ENCODE data around the gene DAB2.
A peak's percentile ranks its signal among the peaks of the same experiment; 100 is the strongest.

DAB2 gene

GRCh38 chr5:39424736-39425637 lies at the start of gene DAB2:
Gene DAB2 (minus strand): TSS chr5:39424980. CDS start chr5:39394320, 30,660 bp downstream.
- DNase-seq: peak; percentile 56

- no peak for DNase-seq
These were observed 48.5 kb upstream of the DAB2 start for GRCh38 chr5:39473156-39473775.

- no peak for DNase-seq
These were observed 47.2 kb upstream of the DAB2 start for GRCh38 chr5:39471836-39472508.

DNA sequence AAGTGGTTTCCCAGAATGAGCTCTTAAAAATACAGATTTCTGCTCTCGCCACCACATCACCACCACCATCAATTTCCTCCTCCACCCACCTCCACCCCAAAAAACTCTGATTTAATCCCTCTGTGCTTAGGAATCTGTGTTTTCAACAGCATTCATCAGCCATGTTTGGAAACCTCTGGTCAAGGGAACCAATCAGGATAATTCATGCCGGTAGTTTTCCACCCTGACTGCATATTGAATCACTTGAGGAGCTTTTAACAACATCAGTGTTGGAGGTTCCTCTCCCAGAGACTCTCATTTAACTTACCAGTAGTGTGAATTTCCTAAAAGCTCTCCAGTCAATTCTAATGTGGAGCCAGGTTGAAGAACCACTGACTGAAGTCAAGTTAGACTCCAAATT lies 46.0 kb upstream of the DAB2 start:
- DNase-seq: no peak

GRCh38 chr5:39469777-39470415 lies 45.1 kb upstream of the DAB2 start:
- DNase-seq: peak; percentile 49

GRCh38 chr5:39469176-39469575 lies 44.4 kb upstream of the DAB2 start:
- peak; percentile 78 for DNase-seq

DNA sequence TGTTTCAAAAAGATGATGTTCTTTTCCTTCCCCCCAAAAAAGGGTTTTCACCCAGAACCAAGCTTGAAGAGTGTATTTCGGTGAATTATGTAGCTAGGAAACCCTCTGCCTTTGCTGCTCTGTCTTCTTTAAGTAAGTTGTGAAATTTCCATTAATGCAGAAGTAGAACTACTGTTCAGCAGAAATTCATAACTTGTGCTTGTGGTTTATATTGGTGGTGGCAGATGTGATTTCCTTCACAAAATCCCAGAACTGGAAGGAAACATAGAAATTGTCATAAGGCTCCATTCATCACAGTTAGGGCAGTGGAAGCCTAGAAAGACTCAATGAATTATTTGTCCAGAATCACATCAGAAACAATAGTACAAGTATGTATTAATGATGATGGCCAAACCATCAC lies 42.1 kb upstream of the DAB2 start:
- peak; percentile 92 for DNase-seq

- no peak for DNase-seq
These were observed 41.1 kb upstream of the DAB2 start for GRCh38 chr5:39465843-39466242.

GRCh38 chr5:39465097-39465496 lies 40.3 kb upstream of the DAB2 start:
- no peak for DNase-seq

GRCh38 chr5:39464088-39464487 lies 39.3 kb upstream of the DAB2 start:
- DNase-seq: no peak

GRCh38 chr5:39462211-39462610 lies 37.4 kb upstream of the DAB2 start:
- no peak for DNase-seq

- DNase-seq: peak; percentile 95
These were observed 36.4 kb upstream of the DAB2 start for GRCh38 chr5:39461007-39461682.

DNA sequence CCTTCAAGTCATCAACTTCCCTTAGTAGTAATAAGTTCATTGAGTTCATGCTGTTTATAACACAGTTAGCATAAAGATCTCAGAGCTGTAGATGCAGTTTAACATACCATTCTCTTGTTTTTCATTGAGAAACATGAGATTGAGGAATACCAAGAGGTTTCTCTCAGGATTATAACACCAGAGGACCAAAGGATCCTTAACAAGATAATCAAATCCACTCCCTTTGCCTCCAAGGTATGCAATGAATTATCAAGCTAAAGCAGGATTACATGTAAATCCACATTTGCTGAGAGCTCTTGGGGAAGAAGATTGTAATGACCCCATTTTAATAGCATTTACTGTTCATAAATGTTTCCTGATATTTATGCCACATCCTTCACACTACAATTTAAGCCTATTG lies 35.1 kb upstream of the DAB2 start:
- no peak for DNase-seq

GRCh38 chr5:39459071-39459470 lies 34.3 kb upstream of the DAB2 start:
- DNase-seq: no peak

DNA sequence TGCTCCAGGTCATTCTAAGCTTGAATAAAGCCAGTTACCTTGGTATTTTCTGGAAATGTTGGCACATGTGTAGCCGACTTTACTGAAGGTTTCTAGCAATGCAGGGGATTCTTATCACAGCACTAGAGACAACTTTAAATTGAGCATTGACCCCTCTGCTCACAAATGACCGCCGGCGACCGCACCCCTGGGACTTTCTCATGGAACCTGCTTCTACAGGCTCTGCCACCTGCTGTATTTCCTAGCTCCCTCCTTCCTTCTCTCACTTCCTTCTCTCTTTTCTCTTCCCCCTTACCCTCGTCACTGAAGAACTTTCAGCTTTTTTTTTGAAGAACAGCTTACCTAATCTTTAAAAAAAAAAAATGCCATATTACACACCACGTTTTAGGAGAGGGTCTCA lies 30.9 kb upstream of the DAB2 start:
- DNase-seq: peak; percentile 46

DNA sequence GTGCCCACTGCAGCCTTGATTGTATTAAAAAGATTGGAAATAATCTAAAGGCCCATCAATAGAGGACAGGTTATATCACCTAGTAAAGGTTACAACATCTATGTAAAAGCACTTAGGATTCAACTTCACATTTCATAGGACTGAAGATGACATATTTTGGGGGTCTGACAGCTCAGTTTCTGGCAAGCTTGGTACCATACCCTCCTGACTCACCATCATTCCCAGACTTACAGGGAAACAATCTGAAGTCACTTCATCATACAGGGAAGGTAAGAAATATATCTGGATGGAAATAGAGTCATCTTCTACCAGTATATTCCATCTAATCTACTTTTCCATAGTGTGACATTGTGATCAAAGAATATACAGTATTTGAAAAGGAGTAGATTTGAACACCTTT lies 28.8 kb upstream of the DAB2 start:
- no peak for DNase-seq

GRCh38 chr5:39452846-39453245 lies 28.1 kb upstream of the DAB2 start:
- peak; percentile 10 for DNase-seq

DNA sequence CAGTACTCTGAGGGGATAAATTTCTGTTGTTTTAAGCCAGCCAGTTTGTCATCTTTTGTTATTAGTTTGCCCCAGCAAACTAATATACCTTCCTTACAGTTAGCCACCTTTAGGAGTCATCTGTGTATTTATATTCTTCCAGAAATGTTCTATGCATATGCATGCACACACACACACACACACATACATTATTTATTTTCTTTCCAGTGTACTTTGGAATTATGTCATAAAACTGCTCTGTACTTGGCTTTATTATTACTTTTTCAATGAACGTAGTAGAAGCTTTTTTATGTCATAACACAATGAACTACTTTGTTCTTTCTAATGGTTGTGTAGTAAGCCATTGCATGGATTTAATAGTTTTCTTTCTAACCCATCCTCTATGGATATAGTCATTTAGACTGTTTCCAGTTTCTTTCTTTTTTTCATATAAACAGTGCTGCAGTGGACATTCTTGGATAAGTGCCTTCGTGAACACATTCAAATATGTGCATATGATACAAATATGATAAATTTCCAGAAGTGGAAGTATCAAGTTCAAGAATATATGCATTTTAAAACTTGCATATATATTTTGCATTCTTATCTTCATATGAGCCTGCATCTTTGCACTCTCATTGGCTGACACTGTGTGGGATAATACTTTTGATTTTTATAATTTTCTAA lies 26.6 kb upstream of the DAB2 start:
- no peak for DNase-seq

DNA sequence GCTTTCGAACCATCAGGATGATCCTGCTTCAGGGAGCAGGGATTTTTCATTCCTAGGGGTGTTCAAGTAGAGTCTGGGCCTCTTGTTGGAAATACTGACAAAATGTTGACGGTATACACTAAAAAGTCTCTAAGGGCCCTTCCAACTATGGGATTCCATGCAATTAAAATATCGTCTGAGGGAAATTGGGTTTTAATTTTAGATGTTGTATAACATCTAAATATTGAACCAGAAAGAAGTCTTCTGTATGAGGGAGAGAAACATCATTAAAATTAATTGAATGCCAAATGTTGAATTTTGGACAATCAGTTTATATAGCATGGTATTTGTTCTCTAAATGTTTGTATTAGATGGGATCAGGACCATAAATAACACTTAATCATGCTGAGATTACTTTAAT lies 25.7 kb upstream of the DAB2 start:
- DNase-seq: no peak

GRCh38 chr5:39449591-39449990 lies 24.8 kb upstream of the DAB2 start:
- DNase-seq: no peak

DNA sequence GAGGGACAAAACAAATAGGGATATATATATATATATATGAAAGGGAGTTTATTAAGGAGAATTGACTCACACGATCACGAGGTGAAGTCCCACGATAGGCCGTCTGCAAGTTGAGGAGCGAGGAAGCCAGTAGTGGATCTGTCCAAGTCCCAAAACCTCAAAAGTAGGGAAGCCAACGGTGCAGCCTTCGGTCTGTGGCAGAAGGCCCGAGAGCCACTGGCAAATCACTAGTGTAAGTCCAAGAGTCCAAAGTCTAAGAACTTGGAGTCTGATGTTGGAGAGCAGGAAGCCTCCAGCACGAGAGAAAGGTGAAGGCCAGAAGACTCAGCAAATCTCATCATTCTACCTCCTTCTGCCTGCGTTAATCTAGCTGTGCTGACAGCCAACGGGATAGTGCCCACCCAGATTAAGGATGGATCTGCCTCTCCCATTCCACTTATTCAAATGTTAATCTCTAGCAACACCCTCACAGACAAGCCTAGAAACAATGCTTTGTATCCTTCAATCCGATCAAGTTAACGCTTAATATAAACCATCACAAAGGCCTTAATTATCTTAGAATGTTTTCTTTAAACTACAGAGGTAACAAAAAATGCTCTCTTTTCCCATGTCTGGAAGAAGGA lies 23.8 kb upstream of the DAB2 start:
- DNase-seq: no peak

DNA sequence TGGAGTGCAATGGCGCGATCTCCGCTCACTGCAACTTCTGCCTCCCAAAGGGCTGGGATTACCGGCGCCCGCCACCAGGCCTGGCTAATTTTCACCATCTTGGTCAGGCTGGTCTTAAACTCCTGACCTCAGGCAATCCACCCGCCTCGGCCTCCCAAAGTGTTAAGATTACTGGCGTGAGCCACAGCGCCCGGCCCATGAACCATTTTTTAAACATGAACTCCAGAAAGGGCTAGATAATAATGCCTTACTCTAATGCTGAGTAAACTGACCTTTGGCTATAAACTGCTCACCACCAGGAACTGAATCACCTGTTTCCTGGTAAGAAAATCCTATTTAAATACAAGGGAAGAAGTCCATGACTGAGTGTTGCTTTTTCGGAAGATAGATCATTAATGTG lies 23.2 kb upstream of the DAB2 start:
- DNase-seq: no peak

All from MV-4-11 (cell line).